Measurements from ENCODE around the gene CLCN6. TPM values are rescaled to one million over a fixed set of nuclear protein-coding genes. Genes with fewer than 3 reads are reported as not detected.

Gene CLCN6
- total RNA-seq, 2 experiments from 2014 or later = 18.8 to 19.5 TPM

DNA sequence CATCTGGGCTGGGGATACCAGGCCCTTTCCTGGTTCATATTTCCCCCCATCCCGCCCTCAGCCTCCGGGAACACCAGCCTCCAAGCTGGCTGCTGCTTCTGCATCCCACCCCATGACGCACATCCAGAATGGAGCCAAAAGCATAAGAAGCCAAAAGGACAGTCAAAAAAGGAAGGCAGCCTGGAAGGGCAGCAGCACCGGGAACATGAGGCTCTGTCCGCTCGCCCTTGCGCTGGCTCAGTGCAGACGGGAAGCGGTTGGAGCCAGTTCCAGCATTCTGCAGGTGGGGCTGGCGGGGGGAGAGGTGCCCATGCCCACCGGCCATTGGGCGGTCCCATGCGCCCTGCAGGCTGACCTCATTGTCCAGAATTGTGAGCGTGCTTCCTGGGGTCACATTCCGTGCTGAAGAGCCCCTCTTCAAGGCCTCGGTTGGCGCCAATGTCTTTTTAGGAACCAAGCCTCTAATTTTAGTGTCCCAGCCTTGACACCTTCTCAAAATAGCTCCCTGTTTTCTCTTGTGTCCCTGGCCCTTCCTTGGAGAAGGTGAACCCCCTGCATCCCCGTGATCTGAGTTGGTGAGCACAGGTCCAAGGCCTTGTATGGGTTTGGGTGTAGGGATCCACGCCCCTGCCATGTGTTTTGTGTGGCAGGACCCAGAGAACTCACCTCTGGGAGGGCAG lies 81.1 kb downstream of the CLCN6 start:
- Mint-ChIP-seq H3K9me3 (no peaks in the 10 kb centered on the region), H3K36me3 (ENCODE audit: low read depth) (no peaks in the 10 kb centered on the region), H3K27me3 (peaks cover 4% of the 10 kb centered on the region), H3K4me3 (no peak overlapping the region), H3K27ac (no peak overlapping the region), H3K4me1 (no peaks in the 10 kb centered on the region)
- no peak for DNase-seq
- CTCF ChIA-PET = no interaction called here
- POLR2A ChIA-PET = interaction anchor here (0.6 to 4.7 kb wide), 3 partner anchors 10 to 23 kb away, joined by 4 to 26 read pairs (median 4); no protein-coding TSS in a partner anchor

DNA sequence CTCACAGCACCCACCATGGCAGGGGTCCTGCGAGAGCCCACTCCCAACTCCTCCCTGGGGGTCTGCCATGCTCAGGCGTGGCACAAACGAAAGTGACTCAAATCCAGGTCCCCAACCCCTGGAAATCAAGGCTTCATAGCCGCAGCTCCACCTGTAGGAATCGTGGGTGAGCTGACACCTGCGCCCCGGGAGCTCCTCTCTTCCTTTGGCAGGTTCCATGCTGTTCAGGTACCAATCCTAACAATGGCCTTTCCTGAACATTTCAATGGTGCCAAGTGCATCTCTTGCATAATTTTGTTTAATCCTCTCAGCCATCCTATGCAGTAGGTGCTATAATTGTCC lies 81.6 kb downstream of the CLCN6 start:
- no peaks in the 10 kb centered on the region for H3K4me1 Mint-ChIP-seq
- H3K4me3 Mint-ChIP-seq = no peak overlapping the region
- DNase-seq = no peak
- H3K27me3 Mint-ChIP-seq = peaks cover 4% of the 10 kb centered on the region
- no peaks in the 10 kb centered on the region for H3K9me3 Mint-ChIP-seq
- no peak overlapping the region for H3K27ac Mint-ChIP-seq
- H3K36me3 Mint-ChIP-seq (ENCODE audit: low read depth) = no peaks in the 10 kb centered on the region
- POLR2A ChIA-PET = interaction anchor here (0.6 to 4.7 kb wide), 3 partner anchors 10 to 22 kb away, joined by 4 to 26 read pairs (median 4); no protein-coding TSS in a partner anchor
- CTCF ChIA-PET = no interaction called here

DNA sequence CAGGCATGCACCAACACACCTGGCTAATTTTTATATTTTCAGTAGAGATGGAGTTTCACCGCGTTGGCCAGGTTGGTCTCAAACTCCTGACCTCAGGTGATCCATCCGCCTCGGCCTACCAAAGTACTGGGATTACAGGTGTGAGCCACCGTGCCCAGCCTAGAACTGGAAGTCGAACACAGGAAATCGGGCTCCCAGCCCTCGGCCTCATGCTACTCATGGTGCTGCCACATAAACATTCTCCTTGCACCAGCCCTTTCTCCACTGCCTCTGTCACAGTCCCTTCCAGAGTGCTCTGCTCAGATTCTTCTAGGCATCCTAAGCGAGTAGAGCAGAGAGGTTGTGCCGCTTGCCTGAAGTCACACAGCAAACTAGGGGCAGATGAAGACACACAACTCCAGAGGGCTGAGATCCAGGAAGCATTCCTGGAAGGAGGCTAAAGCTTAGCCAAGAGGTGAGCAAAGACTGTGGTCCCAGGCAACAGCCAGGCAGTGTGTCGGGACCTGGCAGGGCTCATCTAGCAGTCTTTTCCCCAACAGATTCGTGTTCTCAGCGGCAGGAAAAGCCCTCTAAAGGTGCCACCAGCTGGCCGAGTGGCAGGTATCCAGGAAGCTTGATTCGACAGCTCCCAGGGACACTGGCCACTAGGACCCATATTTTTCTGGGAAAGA lies 82.3 kb downstream of the CLCN6 start:
- ChIA-PET CTCF (no interaction called here), POLR2A (interaction anchor here (0.9 to 4.7 kb wide), 2 partner anchors 19 to 21 kb away, joined by 3 to 26 read pairs; no protein-coding TSS in a partner anchor)
- H3K27me3 Mint-ChIP-seq = peaks cover 7% of the 10 kb centered on the region
- no peak overlapping the region for H3K4me3 Mint-ChIP-seq
- no peak overlapping the region for H3K27ac Mint-ChIP-seq
- no peaks in the 10 kb centered on the region for H3K9me3 Mint-ChIP-seq
- no peak for DNase-seq
- no peaks in the 10 kb centered on the region for H3K4me1 Mint-ChIP-seq
- H3K36me3 Mint-ChIP-seq (ENCODE audit: low read depth) = no peaks in the 10 kb centered on the region

DNA sequence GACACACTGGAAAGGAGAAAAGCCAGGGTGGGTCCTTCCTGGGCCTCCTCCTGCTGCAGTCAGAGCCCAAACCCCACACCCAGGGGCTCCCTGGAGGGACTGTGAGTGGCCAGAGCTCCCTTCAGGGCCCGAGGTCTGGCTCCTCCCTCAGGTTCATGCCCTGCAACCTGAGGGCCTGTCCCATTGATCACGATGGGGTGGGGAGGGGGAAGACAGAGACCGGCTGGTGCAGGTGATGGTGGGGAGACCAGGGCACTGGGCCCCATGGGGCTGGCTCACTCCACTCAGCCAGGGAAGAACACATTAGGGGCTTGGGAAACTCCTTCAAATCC lies 82.9 kb downstream of the CLCN6 start:
- ChIA-PET CTCF (no interaction called here), POLR2A (interaction anchor here (0.9 to 4.7 kb wide), 2 partner anchors 19 to 21 kb away, joined by 3 to 26 read pairs; no protein-coding TSS in a partner anchor)
- Mint-ChIP-seq H3K36me3 (ENCODE audit: low read depth) (no peaks in the 10 kb centered on the region), H3K4me3 (no peak overlapping the region), H3K9me3 (no peaks in the 10 kb centered on the region), H3K4me1 (no peaks in the 10 kb centered on the region), H3K27ac (no peak overlapping the region), H3K27me3 (peaks cover 11% of the 10 kb centered on the region)
- DNase-seq = no peak

DNA sequence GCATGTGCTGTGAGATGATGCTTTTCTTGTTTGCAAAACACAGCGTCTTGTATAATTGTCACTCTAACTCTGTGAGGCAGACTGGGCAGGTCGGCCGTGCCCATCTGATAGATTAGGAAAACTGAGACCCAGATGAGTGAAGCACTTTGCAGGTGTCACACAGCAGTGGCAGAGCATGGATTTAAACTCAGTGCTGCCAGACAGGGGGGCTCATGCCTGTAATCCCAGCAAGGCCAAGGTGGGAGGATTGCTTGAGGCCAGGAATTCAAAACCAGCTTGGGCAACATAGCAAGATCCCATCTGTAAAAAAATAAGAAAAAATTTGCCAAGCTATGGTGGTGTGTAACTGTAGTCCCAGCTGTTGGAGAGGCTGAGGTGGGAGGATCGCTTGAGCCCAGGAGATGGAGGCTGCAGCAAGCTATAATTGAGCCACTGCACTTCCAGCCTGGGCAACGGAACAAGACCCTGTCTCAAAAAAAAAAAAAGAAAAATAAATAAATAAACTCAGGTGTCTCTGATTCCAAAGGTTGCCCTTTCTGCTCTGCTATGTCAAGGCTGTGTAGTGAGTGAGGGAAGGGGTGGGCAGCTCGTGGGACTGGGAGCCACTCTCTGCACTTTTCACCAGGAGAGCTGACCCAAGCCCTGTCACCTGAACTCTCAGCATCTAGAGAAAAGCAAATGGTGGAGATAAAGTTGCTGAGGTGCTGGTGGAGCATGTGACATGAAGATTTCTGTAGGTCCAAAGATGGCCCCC lies 85.6 kb downstream of the CLCN6 start:
- Mint-ChIP-seq H3K27ac (no peak overlapping the region), H3K9me3 (no peaks in the 10 kb centered on the region), H3K27me3 (peaks cover 19% of the 10 kb centered on the region), H3K4me3 (no peak overlapping the region), H3K36me3 (ENCODE audit: low read depth) (no peaks in the 10 kb centered on the region), H3K4me1 (no peaks in the 10 kb centered on the region)
- CTCF ChIA-PET = interaction anchor here (1.6 to 3.7 kb wide), 3 partner anchors 10 to 52 kb away, joined by 7 to 20 read pairs (median 10); no protein-coding TSS in a partner anchor
- no peak for DNase-seq
- POLR2A ChIA-PET = interaction anchor here (2.0 to 3.0 kb wide), 2 partner anchors 16 to 18 kb away, joined by 10 to 16 read pairs; no protein-coding TSS in a partner anchor

Other genes with a start within 250 kb of the CLCN6 start
- gene FBXO2, start 151.8 kb upstream of the CLCN6 start, total RNA-seq = 1 to 10 TPM; 1.4 to 1.8 TPM
- gene FBXO44, start 151.3 kb upstream of the CLCN6 start, total RNA-seq = 10 to 100 TPM; 30.4 to 32.4 TPM
- 10 to 100 TPM; 37.1 to 37.7 TPM for gene FBXO6, start 142.0 kb upstream of the CLCN6 start, total RNA-seq
- gene MAD2L2, start 125.0 kb upstream of the CLCN6 start, total RNA-seq = 10 to 100 TPM; 59.2 to 63.1 TPM
- under 1 TPM; 0.60 TPM for gene DRAXIN, start 114.5 kb upstream of the CLCN6 start, total RNA-seq
- 10 to 100 TPM; 52.7 to 57.3 TPM for gene AGTRAP, start 70.1 kb upstream of the CLCN6 start, total RNA-seq
- gene C1orf167, start 44.0 kb upstream of the CLCN6 start, total RNA-seq = under 1 TPM in 1 of 2 experiments, not detected in 1; 0.25 TPM
- 10 to 100 TPM; 29.4 to 32.2 TPM for gene MTHFR, start 227 bp upstream of the CLCN6 start, total RNA-seq
- not detected for gene NPPA, start 41.6 kb downstream of the CLCN6 start, total RNA-seq
- not detected for gene NPPB, start 52.8 kb downstream of the CLCN6 start, total RNA-seq
- gene KIAA2013, start 120.2 kb downstream of the CLCN6 start, total RNA-seq = 10 to 100 TPM; 41.5 to 41.9 TPM
- 10 to 100 TPM; 15.7 to 16.5 TPM for gene PLOD1, start 128.5 kb downstream of the CLCN6 start, total RNA-seq
- 10 to 100 TPM; 51.4 to 52.1 TPM for gene MFN2, start 174.3 kb downstream of the CLCN6 start, total RNA-seq
- 10 to 100 TPM; 98.3 to 98.6 TPM for gene MIIP, start 213.3 kb downstream of the CLCN6 start, total RNA-seq